Left lung (tissue), 10 donors: ENCODE results near the gene CRAMP1. TPM values are rescaled to one million over a fixed set of nuclear protein-coding genes. Genes with fewer than 3 reads are reported as not detected.
A peak's percentile ranks its signal among the peaks of the same experiment; 100 is the strongest.

Experiments used
- ATAC-seq: fragments of 200-7000 bp; cut with Tn5 transposase; one replicate; pipeline ENCODE4 v1.9.1; 2020; ENCODE audit warnings: moderate library complexity
- DNase-seq, 4 donors: peaks; one replicate each; pipeline ENCODE4 v3.0.0-alpha.2; 2013 to 2020
- H3K27ac ChIP-seq, 2 donors: fragments of 200-600 bp; sonication (generic) in 1 of 2; one replicate each; pipeline versions ENCODE4 v1.5.0 to v1.8.0; 2020 to 2021
- H3K27me3 ChIP-seq, 2 donors: fragments of 200-600 bp; sonication (generic) in 1 of 2; one replicate each; pipeline versions ENCODE4 v1.5.0 to v1.8.0; 2020 to 2021
- H3K36me3 ChIP-seq, 2 donors: fragments of 200-600 bp; sonication (generic) in 1 of 2; one replicate each; pipeline versions ENCODE4 v1.5.0 to v1.8.0; 2020 to 2021
- H3K4me1 ChIP-seq, 2 donors: fragments of 200-600 bp; one replicate each; pipeline ENCODE4 v1.8.0; 2021
- H3K4me3 ChIP-seq, 2 donors: fragments of 200-600 bp; sonication (generic) in 1 of 2; one replicate each; pipeline versions ENCODE4 v1.5.0 to v1.8.0; 2020 to 2021; ENCODE audit warnings: mild to moderate bottlenecking in 1 of 2
- H3K9me3 ChIP-seq, 2 donors: fragments of 200-600 bp; sonication (generic) in 1 of 2; one replicate each; pipeline versions ENCODE4 v1.5.0 to v1.8.0; 2020 to 2021
- intact Hi-C, 2 donors: fragments of 100-400 bp; cut with DNase I; formaldehyde crosslinking; loops; one replicate each; pipeline versions ENCODE4 v1.11.2 to v1.14.2; 2022
- polyA plus RNA-seq, 6 donors: library from polyadenylated mRNA; unstranded; fragments of 120-200 nt; gene quantifications; one replicate each; pipeline ENCODE4 v1.2.1, GENCODE V29; 2013; ENCODE audit not compliant: insufficient read length in 6 of 6
- total RNA-seq, 2 donors: library from RNA; stranded (reverse); fragmentation: NEBNext Ultra II Directional; extraction: Animal tissue kit (Norgen Biotek cat#: 25700); gene quantifications; one replicate each; pipeline ENCODE4 v1.2.1, GENCODE V29; 2021
- TF ChIP-seq, protein P1 (sequence below), 2 donors: fragments of 200-600 bp; sonication (generic) in 1 of 2; IDR thresholded peaks; one replicate each; pipeline versions ENCODE4 v1.5.0 to v1.8.0; 2021; ENCODE audit warnings: antibody characterized with exemption in 2 of 2
- donor health status: DM: no; HTN: yes; CAD: no.
- donor health status: DM: no; HTN: no; CAD: no.

CRAMP1 gene
- total and polyA plus RNA-seq, 8 donors = 17.3 to 33.0 (median 26.4) TPM

DNA sequence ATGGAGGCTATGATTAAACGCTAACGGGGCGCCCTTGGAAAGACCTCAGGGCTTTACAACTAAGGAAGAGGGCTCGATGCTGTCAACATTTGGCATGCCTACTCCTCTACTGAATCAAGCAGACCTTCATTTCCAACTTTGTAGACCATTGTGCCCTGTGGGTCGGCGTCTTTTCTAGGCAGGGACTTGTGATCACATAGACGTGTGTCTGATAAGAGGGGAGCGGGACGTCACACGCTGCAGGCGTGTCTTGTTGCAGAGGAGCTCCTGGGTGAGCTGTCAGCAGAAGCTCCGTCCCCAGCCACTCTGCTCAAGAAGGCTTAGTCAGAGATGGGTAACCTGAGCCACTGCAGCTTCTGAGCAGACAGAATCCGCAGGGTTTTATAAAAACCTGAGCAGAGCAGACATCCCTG lies 96.6 kb downstream of the CRAMP1 start:
- Histone ChIP-seq H3K27me3 (no peaks in the 10 kb centered on the region), H3K9me3 (no peaks in the 10 kb centered on the region), H3K4me1 (peaks cover 15 to 52% of the 10 kb centered on the region in 2 donors), H3K27ac (no peak overlapping the region), H3K36me3 (peaks cover 0 to 11% of the 10 kb centered on the region in 2 donors), H3K4me3 (no peak overlapping the region)
- DNase-seq = no peak
- TF ChIP-seq, protein P1, sequence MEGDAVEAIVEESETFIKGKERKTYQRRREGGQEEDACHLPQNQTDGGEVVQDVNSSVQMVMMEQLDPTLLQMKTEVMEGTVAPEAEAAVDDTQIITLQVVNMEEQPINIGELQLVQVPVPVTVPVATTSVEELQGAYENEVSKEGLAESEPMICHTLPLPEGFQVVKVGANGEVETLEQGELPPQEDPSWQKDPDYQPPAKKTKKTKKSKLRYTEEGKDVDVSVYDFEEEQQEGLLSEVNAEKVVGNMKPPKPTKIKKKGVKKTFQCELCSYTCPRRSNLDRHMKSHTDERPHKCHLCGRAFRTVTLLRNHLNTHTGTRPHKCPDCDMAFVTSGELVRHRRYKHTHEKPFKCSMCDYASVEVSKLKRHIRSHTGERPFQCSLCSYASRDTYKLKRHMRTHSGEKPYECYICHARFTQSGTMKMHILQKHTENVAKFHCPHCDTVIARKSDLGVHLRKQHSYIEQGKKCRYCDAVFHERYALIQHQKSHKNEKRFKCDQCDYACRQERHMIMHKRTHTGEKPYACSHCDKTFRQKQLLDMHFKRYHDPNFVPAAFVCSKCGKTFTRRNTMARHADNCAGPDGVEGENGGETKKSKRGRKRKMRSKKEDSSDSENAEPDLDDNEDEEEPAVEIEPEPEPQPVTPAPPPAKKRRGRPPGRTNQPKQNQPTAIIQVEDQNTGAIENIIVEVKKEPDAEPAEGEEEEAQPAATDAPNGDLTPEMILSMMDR (IDR thresholded peaks at IDR 0.05) = no peak
- ATAC-seq = no peak
- intact Hi-C loops = no loop called here

DNA sequence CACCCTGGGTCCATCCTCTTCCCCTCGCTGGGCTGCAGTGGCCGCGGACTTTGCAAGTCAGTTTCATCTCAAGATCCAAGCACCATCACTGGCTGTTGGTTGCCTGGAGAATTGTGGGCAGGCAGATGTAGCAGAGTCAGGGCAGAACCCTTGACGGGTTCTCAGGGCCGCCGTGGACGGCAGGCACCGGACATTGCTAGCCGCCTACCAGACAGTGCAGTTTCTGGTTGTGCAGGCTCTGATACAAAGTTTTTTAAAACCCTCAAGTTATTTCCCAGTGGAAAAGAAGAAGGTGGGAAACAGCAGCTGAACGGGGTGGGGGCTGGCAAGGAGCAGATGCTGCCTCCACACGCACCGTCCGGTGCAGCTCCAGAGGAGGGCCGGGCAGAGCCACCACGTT lies 97.2 kb downstream of the CRAMP1 start:
- TF ChIP-seq, protein P1 (IDR thresholded peaks at IDR 0.05) = no peak

DNA sequence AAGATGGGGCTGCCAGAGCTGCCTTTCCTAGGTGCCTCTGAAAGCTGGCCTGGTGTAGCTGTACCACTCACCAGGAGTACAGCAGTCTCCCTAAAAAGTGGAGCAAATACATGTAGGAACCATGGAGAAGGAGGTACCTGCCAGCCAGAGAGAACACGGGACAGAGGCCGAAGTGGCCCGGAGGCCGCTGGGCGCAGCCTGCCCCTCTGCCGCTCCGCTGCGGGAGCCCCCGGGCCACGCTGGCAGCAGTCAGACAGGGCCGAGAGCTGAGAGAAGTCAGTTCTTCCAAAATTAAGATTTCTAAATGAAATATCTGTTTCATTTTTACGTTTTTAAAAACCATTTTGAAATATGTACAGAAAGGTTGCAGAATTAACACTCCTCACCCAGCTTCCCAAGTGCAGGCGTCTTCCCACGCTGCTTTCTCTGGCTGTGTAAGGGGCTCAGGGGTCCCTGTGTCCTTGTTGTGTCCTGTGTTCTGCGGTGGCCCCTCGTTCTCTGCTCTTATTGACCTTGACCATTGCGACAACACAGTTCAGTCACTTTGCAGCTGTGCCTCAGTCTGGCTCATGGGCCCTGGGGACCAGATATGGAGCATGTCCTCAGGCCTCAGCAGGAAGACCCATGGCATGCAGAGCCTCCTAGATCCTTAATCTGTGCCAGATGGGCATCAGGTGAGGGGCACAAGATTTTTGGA lies 98.8 kb downstream of the CRAMP1 start:
- TF ChIP-seq, protein P1 (IDR thresholded peaks at IDR 0.05) = no peak
- Histone ChIP-seq H3K4me1 (peaks cover 15 to 44% of the 10 kb centered on the region in 2 donors), H3K27me3 (no peaks in the 10 kb centered on the region), H3K36me3 (peaks cover 0 to 19% of the 10 kb centered on the region in 2 donors), H3K4me3 (no peak overlapping the region), H3K9me3 (no peaks in the 10 kb centered on the region), H3K27ac (no peak overlapping the region)
- intact Hi-C loops = no loop called here
- DNase-seq = peak in 1 of 4 donors; percentile 51
- ATAC-seq = no peak

More for the DNA sequence above, 97.2 kb downstream of the CRAMP1 start:
- no peak for DNase-seq
- ATAC-seq = no peak
- intact Hi-C loops = no loop called here
- no peaks in the 10 kb centered on the region for H3K27me3 ChIP-seq
- H3K9me3 ChIP-seq = no peaks in the 10 kb centered on the region
- no peak overlapping the region for H3K4me3 ChIP-seq
- no peak overlapping the region for H3K27ac ChIP-seq
- H3K36me3 ChIP-seq = peaks cover 0 to 11% of the 10 kb centered on the region in 2 donors
- H3K4me1 ChIP-seq = peaks cover 15 to 52% of the 10 kb centered on the region in 2 donors

DNA sequence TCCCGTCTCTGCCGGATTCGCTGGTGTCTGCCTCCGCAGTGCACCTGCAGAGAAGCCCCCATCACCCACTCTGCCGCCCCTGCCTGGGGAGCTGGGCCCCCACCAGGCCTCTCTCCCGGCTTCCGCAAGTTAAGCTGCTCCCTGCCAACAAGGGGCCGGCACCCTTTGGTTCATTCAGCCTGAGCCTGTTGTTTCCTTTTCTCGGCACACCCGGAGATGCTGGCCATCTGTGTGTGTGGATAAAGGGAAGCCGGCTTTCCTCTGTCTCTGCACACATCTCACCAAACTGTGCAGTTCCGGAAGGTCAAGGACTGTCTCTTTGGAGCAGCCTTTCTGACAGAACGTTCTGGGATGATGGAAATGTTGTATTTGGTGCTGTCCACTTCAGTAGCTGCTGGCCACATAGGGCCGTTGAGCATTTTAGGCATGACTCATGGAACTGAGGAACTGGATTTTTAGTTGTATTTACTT lies 100.7 kb downstream of the CRAMP1 start:
- no peaks in the 10 kb centered on the region for H3K27me3 ChIP-seq
- H3K27ac ChIP-seq = no peak overlapping the region
- H3K4me1 ChIP-seq = peaks cover 8 to 34% of the 10 kb centered on the region in 2 donors
- no peak for ATAC-seq
- H3K36me3 ChIP-seq = peaks cover 0 to 21% of the 10 kb centered on the region in 2 donors
- TF ChIP-seq, protein P1 (IDR thresholded peaks at IDR 0.05) = no peak
- intact Hi-C loops = no loop called here
- H3K4me3 ChIP-seq = no peak overlapping the region
- no peak for DNase-seq
- no peaks in the 10 kb centered on the region for H3K9me3 ChIP-seq

DNA sequence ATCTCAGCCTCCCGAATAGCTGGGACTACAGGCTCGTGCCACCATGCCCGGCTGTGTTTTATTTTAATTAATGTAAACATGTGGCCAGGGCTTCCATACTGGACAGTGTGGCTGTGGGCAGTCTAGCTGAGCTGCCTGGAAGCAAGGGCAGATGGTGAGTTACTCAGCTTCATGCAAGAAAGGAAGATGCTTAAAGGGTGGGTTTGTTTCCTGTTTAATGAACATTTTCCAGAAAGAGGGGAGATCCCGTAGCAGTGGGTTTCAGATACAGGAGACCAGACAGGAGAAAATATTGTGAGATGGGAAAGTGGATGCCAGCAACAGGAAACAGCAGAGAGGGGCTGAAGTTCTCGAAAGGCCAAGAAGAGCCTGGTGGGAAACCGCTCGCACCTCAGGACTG lies 101.2 kb downstream of the CRAMP1 start:
- no peak overlapping the region for H3K27ac ChIP-seq
- TF ChIP-seq, protein P1 (IDR thresholded peaks at IDR 0.05) = no peak
- peaks cover 0 to 20% of the 10 kb centered on the region in 2 donors for H3K36me3 ChIP-seq
- H3K9me3 ChIP-seq = no peaks in the 10 kb centered on the region
- DNase-seq = no peak
- no peak overlapping the region for H3K4me3 ChIP-seq
- H3K27me3 ChIP-seq = no peaks in the 10 kb centered on the region
- H3K4me1 ChIP-seq = peaks cover 3 to 29% of the 10 kb centered on the region in 2 donors
- ATAC-seq = no peak
- intact Hi-C loops = no loop called here
